Retinal pigment epithelial cell (primary cell): Measurements from ENCODE around the gene MVP.
"Not testable (repeated sequence)": the region's sequence is repeated elsewhere in the genome, so short reads cannot be mapped to it uniquely, and the experiment has no call there.

Source experiments
- DNase-seq: peaks from one replicate; pipeline ENCODE4 v3.0.0-alpha.2; 2010; ENCODE audit warnings: low read depth
- H3K4me3 ChIP-seq: 2 replicates; pipeline ENCODE4 v1.5.1; 2011; ENCODE audit warnings: mild to moderate bottlenecking, low read length, control low read depth, moderate library complexity
- TF ChIP-seq, protein P1 (sequence below): conservative IDR thresholded peaks from 2 replicates; pipeline ENCODE4 v1.5.1; 2011; ENCODE audit warnings: low read depth, low read length, control low read depth, inconsistent platforms

MVP gene

DNA sequence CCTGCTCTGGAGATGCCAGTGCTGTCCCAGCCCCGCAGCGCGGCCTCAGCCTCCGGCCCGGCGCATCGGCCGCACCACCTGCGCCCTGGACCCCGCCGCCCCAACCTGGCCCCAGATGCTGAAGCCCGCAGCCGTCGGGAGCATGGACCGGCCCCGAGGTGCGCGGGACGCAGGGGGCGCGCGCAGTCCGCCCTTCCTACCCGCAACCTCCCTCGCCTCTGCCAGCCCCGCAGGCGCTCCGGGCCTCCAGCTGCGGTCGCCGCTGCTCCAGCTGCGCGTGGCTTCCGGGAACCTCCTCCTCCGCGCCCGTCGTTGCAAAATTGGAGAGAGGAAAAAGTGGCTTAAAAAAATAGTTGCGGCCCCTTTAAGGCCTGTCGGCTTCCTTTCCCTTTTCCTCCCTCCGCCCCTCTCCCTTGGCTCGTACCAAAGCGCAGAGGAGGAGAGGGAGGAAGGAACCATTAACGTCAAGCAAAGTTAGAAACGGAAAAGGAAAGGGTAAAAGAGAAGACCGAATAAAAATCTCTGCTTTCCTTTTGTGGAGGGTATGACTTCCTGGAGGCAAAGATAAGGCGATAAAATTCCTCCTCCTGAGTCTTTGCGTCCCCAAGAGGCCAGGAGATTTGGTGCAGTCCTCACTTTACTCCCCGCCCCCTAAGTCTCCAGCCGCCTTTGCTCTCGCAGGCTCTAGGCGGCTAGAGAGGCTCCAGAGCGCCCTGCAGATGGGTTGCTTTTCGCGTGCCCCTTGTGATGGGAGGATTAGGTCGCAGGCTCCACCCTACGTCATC, 42.8 kb downstream of the MVP start, which contains the start of gene CDIPT:
TSS of gene CDIPT (minus strand) at position 343 of the 785 bp plus-strand sequence. CDS start 369 bp downstream, outside the sequence.
- peak; percentile 92 for DNase-seq

DNA sequence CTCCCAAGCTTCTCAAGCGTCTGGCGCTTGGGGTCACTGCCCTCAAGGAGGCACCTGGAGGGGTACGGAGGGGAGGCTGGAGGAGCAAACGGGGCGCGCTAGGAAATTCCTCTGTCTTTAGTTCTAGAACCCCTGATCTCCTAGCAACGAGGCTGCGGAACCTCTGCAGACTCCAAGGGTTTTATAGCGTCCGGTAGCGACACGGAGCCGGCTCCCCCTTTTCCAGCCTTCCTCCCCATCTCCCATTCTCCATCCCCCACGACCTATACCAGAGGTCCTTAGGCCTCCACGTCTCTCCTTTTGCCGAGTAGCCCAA, 43.4 kb downstream of the MVP start:
- TF ChIP-seq, protein P1, sequence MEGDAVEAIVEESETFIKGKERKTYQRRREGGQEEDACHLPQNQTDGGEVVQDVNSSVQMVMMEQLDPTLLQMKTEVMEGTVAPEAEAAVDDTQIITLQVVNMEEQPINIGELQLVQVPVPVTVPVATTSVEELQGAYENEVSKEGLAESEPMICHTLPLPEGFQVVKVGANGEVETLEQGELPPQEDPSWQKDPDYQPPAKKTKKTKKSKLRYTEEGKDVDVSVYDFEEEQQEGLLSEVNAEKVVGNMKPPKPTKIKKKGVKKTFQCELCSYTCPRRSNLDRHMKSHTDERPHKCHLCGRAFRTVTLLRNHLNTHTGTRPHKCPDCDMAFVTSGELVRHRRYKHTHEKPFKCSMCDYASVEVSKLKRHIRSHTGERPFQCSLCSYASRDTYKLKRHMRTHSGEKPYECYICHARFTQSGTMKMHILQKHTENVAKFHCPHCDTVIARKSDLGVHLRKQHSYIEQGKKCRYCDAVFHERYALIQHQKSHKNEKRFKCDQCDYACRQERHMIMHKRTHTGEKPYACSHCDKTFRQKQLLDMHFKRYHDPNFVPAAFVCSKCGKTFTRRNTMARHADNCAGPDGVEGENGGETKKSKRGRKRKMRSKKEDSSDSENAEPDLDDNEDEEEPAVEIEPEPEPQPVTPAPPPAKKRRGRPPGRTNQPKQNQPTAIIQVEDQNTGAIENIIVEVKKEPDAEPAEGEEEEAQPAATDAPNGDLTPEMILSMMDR: no peak
- peak overlapping the region; percentile 21 for H3K4me3 ChIP-seq
- no peak for DNase-seq

More for the DNA sequence above, 42.8 kb downstream of the MVP start, which contains the start of gene CDIPT:
- H3K4me3 ChIP-seq: peak within 1 kb of the TSS; percentile 79
- TF ChIP-seq, protein P1: peak; percentile 55

DNA sequence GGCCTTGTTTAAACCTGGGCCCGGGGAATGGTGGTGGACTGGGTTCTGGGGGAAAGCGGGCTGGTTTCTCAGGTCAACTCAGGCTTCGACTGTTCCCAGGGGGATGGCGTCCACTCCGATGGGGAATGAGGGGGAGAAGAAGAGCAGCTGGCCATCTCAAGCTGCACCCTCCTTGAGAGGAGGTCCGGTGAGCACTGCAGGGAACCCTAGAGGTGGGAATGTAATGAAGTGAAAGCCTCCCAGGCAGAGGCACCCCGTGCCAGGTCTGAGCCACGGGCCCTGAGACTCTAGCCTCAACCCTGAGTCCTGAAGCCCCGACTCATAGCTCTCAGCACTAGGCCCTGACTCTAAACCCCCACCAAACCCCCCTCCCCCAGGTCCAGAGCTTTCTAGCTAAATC, 43.9 kb downstream of the MVP start:
- TF ChIP-seq, protein P1: no peak
- H3K4me3 ChIP-seq: no peak overlapping the region
- no peak for DNase-seq

DNA sequence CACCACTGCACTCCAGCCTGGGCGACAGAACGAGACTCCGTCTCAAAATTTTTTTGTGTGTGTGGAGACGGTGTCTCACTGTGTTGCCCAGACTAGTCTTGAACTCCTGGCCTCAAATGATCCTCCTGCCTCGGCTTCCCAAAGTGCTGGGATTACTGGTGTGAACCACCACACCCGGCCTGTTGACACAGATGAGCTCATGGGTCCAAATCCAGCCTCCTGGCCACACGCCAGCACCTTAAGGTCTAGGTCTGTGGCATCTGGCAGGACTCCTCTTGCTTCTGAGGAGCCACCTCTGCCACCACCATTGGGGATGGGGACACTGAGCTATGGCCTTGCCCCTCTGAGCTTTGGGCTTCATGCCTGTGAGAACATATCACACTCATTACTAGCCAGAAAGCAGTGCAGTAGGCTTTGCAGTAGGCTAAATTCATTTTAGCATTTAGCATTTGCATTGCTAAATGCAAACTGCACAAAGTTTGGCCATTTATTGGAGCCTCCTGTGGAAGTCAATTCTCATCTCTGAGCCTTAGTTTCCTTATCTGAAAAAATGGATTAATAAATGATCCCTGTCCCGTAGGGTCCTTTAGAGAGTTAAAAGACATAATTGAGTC, 48.2 kb downstream of the MVP start:
- no peak for DNase-seq
- TF ChIP-seq, protein P1: no peak
- H3K4me3 ChIP-seq: no peak overlapping the region

DNA sequence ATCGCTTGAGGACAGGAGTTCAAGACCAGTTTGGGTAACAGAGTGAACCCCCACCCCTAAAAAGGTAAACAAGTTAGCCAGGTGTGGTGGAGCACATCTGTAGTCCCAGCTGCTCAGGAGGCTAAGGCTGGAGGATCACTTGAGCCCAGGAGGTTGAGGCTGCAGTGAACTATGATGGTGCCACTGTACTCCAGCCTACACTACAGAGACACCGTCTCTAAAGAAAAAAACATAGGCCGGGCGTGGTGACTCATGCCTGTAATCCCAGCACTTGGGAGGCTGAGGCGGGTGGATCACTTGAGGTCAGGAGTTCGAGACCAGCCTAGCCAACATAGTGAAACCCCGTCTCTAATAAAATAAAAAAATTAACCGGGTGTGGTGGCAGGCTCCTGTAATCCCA, 48.8 kb downstream of the MVP start:
- H3K4me3 ChIP-seq, DNase-seq: not testable (repeated sequence)

DNA sequence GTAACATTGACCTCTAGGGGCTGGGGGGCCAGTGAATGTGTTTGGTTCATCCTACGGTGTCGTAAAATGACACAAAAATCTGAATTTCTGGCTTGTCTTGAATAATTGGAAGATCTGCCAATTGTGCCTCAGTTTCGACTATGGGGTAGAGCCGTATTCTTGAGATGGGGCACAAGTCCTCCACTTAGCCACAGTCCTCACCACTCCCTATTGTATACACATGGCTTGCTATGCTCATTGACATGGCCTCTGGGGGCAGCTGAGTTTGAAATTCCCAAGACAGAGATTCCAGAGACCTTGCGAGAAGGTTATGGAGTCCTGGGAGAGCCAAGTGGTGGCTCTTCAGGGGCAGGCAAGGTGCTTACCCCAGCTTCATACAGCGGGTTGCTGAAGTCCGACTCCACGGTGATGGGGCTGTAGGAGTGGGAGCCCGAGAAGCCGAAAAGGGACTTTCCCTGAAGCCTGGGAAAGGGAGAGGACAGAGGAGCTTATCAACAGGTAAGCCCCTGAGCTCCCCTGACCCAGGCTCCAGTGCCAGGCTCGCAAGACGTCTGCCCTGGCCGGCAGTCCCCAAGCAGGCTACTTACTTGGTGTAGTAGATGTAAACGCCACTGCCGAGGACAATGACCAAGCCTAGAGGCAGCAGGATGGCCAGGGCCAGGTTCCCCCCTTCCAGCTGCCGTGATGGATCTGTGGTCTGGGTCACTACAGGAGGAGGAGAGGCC, 51.7 kb downstream of the MVP start:
- TF ChIP-seq, protein P1: no peak
- DNase-seq: no peak
- no peak overlapping the region for H3K4me3 ChIP-seq

DNA sequence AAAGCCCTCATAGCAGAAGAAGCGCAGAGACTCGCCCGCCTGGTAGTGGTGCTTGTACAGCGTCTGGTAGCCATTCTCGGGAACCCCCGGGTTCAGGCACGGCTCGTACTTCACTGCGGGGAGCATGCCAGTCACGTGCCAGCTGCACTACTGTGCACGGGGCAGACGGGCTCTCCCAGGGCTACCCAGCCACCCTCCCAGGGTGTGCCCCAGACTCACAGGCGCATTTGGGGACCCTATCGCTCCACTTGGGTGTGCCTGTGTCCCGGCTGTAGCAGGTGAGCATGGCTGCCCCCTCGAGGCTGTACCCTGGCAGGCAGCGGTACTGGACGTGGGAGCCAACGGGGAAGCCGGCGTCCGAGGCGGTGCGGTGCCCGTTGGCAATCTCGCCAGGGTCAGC, 53.1 kb downstream of the MVP start:
- no peak overlapping the region for H3K4me3 ChIP-seq

More for the DNA sequence above, 53.1 kb downstream of the MVP start:
- TF ChIP-seq, protein P1: no peak
- DNase-seq: no peak
